CD4-positive, alpha-beta T cell treated with Interleukin-6 for 4 hours (primary cell): ENCODE measurements around the gene MUC2.

Source experiments
- DNase-seq: peaks from one replicate; pipeline ENCODE4 v3.0.0-alpha.2; 2020; ENCODE audit warnings: mixed read lengths

Gene MUC2

DNA sequence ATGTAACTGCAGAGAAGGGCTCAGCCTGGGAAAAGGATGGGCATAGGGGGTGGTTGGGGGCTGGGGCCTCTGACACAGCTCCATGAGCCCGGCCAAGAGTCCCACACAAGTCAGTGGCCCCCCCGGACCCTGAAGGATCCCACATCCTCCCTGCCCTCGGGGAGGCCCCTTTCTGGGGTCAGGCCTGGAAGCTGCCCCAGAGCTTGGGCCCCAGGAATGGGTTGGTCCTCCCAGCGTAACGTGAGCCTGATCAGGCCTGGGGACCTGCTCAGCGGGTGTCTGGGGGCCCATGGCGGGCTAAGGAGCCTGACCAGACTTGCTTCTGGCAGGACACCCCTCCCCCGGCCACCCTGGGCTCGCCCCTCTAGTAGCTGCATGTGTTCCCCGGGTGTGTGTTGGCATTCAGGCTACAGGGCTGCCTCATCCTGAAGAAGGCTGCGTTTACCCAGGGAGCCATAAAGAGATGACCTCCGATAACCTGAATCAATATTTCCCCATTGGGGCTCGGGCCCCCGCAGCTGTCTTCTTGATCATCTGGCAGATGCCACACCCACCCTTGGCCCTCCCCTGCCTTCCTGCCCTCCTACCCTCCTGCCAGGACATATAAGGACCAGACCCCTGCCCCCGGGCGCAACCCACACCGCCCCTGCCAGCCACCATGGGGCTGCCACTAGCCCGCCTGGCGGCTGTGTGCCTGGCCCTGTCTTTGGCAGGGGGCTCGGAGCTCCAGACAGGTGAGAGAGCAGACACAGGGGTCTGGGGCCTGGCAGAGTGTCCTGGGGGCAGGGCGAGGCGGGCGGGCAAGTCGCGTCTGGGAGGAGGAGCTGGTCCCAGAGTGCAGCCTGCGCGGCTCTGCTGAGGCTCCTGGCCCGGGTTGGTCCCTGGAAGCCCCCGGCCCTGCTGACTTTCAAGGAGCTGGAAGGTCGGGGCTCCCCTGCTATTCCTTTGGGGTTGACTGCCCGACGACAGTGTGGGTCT is at the start of gene MUC2:
Gene MUC2, plus strand, starts transcription at position 631 of the 978 bp plus-strand sequence.
- no peak for DNase-seq

DNA sequence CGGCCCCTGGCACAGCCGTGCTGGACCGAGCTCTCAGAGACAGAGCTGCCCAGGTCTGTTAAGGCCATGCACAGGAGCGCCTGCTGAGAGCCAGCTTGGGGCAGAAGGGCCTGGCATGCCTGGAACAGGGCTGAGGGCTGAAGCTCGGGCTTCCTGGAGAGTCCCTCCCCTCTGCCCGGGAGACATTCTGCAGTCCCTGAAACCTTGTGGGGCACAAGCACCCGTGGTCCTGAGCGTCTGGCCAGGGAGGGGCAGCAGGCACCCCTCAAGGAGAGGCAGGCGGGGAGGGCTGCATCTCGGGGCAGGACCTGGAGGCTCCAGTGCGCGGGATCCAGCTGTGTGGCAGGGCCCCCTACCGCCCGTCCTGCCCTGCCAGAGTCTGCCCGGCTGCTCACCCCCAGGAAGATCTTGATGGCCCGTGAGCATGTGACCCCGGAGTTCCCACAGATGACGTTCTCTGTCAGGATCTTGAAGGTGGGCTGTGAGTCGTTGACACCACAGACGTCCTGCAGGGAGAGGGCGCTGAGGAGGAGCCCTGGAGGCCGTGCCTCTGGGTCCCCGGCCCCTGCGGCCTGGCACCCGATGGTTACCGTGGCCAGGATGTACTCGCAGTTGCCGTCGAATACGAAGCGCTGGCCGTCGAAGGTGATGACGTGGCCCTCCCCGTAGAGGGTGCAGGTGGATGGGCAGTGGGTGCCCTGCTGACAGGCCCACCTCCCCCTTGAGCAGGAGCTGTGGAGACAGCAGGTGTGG is 49.1 kb upstream of the MUC2 start:
- DNase-seq, result no peak

DNA sequence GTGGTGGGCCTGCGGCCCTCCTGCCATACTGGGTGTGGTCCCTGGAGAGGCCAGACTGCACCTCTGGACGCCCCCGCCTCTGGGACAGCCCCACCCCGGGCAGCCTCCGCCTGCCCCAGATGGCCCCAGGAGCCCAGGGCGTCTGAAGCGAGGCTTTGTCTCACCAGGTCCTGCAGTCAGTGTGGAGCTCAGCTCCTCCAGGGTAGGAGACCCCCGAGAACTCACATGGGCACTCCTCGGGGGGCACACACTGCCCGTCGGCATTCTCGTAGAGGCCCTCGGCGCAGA is 48.6 kb upstream of the MUC2 start:
- DNase-seq, result no peak

DNA sequence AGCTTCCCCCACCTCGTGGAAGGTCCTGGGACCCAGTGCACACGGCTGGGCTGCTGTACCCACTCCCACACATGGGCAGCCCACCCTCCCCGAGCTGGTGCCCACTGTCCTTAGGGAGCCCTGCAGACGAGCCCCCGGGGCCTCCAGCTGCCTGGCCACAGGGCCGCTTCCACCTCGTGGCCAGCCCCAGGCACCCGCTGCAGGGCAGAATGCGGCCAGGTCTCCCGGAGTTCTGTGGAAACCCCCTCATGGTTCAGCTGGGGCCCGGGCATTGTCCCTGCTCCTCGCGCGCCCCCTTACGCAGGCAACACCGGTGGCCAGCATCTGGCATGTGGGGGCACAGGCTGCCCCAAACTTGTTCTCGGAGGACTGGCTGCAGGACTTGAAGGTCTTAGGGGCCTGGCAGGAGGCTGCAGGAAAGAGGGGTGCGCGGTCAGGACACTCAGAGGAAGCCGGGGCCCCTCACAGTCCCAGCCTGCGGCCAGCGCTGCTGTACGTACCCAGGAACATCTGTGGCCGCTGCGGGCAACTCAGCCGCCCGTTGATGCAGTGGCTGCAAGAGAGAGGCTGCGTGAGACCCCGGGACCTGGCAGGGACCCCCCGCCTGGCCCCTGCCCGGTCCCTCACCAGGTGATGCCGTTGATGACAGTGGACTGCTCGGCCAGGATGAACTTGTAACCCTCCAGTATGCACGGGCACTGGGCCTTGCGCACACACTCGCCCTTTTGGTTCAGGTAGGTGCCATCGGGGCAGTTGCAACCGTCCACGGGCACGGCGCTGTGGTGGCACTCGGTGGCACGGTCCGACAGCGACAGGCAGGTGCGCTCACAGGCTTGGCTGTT is 47.8 kb upstream of the MUC2 start:
- DNase-seq, result no peak

DNA sequence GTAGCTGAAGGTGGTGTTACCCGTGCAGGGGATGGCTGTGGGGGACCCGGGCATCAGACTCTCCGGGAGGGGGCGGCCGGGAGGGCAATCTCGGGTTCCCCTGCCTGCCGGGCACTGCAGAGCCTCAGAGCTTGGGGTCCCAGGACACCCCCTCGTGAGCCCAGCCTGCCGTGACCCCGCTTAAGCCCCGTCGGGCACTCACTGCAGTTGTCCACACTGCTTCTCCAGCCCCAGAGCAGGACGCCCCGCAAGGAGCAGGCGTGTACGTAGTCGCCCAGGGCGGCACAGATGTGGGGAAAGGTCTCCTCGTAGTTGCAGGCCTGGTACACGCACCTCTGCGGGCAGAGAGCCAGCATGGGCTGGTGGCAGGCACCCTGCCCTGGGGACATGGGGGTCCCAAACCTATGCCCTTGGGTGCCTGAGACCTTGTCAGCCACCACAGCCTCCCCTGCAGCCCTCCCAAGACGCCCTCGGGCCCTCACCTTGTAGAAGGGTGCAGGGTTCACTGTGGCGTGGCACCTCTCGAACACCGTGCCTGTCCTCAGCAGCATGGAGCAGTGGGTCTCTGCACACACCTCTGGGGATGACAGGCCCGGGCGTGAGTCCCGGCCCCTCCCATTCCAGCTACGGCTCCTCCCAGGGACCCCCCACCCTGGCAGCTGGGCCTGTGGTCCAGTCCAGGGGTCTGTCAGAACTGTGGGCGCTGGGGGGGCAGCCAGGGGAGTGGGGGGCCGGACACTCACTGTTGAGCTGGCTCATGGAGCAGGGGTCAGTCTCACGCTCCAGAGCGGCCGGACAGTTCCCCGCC is 47.0 kb upstream of the MUC2 start:
- DNase-seq, result no peak

DNA sequence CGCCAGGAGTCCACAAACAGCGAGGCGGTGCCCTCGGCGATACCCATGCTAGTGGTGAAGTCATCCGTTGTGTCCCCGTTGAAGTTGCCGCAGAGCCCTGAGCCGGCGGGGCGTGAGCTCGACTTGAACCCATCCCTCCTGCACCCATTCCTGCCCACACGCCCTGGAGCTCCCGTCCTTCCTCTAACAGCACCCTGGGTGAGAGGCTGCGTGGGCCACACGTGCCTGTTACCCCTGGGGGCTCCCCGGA is 46.5 kb upstream of the MUC2 start:
- DNase-seq, result no peak

DNA sequence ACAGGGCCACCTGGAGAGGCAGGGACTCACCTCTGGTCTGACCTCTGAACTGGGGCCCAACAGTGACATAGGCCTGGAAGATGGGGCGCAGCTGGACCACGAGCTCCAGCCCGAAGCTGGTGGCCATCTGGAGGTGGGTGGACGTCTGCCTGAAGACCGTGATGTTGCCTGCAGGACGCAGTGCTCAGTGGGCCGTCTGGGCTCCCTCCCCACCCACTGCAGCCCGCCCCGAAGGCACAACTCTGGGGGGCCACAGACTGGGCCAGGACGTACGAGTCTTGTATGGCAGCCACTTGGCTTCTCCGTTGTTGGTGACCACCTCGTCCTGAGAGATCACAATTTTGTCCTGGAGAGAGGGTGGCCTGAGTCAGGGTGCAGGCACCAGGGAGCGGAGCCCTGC is 46.1 kb upstream of the MUC2 start:
- DNase-seq, result no peak

DNA sequence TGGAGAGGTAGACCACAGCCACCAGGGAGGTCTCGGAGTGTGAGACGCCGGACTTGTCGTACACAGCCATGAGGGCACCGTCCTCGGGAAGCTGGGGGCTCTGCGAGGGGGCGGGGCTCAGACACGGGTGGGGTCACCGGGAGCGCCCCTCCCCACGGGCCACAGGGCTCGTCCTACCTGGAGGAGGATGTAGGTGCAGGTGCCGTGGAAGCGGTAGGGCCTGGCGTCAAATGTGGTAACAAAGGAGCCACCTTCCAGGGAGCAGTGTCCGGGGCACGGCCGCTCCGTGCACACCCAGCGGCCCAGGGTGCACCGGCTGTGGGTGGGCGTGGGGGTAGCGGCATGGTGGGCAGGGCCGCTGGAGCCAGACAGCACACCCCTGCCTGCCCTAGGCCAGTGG is 45.6 kb upstream of the MUC2 start:
- DNase-seq, result no peak

DNA sequence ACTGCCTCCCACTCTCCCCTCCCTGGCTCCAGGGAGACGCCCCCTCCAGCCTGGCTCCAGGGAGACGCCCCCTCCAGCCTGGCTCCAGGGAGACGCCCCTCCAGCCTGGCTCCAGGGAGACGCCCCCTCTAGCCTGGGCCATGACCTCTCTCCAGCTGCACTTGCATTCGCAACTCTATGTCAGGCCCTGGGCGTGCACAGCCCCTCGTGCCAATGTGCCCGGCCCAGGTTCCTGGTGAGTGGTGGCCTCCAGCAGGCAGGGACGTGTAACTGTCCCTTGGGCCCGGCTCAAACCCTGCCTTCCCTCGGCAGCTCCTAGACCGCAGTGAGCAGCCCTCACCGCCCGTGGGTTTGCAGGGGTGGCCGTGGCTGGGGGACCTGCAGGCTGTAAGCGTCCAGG is 45.0 kb upstream of the MUC2 start:
- DNase-seq, result no peak

DNA sequence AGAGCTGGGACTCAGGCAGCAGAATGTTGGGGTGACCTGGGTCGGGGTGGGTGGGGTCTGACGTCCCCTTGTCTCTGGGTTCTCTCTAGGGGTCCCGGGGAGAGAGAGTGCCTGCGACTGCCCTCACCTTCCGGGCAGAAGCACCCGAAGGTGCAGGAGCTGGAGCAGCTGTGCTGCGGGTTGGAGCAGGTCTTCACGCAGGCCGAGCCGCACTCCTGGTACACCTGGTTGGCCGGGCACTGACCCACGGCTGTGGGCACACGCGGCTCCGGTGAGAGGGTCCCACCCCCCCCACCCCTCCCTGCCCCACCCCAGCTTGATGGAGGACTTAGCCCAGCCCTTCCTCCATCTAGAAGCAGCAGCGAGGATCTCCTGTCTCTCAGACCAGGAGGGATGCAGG is 44.6 kb upstream of the MUC2 start:
- DNase-seq, result no peak

DNA sequence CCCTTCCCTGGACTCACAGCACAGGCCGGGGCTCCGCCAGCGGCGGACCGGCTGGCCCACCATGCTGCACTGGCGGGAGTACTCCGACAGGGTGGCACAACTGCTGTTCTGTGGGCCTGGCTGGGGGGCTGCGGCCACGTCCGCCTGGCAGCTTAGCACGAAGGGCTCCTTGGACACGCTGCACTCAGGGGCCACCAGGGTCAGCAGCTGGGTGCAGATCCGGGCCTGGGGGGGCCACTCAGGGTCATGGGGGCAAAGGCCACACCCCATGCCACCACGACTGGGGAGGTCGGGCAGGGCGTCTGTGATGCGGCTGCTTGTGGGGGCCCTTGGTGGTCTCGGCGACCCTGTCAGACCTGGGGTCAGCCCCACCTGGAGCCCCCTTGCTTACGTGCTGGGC is 44.1 kb upstream of the MUC2 start:
- DNase-seq, result no peak

DNA sequence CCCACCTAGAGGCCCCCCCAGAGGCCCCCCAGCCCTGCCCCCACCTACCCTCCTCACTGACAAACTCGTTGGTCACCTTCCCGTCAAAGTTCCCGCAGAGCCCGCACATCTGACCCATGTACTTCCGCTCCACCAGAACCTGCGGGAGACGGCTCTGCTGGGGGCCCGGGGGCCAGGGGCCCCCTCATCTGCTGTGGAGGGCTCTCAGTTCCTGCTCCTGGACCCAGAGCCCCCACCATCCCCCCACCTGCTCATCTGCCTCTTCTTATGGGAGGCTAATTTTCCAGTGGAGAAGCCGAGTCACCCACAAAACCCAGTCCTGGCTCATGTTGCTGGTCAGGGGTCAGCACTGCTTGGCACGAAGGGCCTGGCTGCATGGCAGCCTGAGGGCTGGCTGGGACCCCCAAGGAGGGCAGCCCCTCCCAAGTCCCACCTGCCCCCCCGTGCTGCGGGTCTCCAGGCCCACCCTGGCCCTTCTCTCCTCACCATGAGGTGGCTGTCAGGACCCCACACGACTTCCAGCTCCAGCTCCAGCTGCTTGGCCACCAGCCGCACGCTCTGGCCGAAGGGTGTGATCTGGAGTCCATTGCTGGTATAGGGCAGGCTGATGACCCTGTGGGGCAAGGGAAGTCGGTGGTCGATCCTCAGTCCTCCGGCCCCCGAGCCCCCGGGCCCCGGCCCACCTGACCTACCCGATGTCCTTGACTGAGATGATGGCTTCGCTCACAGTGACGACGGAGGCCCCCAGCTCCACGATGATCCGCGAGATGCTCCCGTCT is 43.4 kb upstream of the MUC2 start:
- no peak for DNase-seq

DNA sequence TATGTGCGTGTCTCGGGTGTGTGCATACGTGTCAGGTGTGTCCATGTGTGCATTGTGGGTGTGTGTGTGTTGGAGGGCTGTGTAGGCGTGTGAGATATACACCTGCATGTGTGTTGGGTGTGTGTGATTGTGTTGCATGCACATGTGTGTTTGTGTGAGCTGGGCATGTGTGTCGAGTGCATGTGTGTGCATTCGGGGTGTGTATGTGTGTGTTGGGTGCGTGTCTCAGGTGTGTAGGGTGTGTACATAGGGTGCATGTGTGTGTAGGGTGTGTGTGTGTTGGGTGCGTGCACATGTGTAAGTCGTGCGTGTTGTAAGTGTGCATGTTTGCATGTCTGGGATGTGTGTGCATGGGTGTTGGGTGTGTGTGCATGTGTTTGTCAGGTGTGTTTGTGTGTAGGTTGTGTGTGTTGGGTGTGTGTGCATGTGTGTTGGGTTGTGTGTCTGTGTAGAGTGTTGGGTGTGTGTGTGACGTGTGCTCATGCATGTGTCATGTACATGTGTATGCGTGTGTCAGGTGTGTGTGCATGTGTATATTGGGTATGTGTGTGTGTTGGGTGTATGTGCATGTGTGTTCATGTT is 42.3 kb upstream of the MUC2 start:
- DNase-seq, result no peak

DNA sequence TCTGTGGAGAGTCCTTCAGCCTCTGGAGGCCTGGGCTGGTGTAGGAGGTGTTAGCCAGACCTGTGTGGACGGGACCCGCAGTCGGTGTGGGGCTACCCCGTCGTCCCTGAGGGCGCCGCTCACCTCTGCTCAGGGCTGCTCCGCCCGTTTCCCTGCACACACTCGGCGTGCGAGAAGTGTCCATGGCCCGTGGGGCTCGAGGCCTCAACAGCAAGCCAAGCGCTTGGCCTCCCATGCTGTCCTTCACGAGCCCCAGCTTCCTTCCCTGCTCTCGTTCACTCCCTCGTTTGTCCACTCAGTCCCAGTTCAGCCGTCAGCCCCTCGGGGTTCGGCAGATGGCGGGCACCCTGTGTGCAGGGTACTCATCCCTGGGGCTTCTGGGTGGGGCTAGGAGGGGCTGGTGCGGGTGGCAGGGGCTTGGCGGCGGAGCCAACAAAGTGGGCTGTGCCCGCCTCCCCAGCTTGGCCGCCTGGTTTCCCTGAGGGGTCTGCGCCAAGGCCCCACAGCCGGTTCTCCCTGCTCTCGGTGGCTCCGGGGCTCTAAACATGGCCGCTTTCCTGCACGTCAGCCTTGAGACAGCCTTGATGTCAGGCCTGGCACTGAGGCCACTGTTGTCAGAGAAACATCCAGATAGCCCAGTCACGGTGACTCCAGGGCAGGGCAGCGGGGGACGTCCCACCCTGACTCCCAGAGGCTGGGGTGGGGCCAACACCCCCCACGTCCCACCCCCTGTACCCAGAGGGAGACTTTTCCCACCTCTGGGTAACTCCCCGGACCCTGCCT is 41.5 kb upstream of the MUC2 start:
- no peak for DNase-seq

DNA sequence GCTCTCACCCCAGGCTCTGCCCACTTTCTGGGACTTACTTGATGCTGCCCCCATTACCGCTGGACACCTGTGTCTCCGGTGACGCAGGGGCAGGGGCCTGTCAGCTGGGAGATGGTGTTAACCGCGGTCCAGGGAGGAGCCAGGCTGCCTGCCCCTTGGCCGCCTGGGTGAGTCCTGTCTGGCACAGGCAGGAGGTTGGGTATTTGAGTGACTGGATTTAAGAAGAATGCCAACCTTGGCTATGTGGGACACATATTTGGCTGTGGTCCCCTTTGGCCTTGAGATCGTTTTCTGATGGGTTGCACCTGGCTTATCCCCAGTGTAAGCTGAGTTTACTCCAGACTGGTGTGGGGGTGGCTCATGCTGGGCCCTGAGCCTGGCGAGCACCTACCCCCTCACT is 40.7 kb upstream of the MUC2 start:
- no peak for DNase-seq

DNA sequence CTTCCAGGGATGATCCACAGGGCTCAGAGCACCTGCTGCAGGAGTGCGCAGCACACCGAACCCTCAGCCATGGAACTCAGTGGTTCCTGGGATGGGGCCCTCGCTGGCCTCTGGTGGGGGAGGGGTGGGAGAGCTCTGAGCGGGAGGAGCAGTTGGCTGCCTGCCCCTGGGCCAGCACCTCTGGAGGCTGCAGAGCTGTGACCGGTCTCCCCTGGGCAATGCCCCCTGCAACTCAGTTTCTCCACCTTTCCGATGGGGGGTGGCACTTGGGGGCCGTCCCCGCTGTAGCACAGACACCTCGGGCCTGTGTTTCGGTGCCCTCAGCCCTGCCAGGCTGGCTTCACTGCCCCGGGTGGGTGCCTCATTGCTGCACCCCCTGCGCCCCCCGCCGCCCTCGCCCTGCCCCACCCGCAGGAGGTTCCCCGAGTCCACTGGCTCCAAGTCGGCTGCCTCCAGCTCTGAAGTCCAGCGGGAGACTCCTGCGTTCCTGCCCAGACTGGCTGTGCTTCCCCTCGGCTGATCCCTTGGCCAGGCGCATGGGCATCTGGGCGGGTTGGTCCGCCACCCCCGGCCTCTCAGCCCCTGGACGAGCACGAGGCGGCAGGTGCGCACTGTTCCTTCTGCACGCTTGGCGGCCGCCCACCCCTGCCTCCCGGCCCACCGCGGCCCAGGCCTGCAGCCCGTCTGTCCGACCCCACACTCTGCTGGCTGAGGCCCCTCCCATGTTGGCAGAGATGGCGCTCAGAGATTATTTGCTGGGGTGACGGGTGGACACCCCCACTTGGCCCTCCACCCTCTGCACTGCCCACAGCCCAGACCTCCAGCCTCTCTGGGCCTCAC is 40.0 kb upstream of the MUC2 start:
- no peak for DNase-seq

DNA sequence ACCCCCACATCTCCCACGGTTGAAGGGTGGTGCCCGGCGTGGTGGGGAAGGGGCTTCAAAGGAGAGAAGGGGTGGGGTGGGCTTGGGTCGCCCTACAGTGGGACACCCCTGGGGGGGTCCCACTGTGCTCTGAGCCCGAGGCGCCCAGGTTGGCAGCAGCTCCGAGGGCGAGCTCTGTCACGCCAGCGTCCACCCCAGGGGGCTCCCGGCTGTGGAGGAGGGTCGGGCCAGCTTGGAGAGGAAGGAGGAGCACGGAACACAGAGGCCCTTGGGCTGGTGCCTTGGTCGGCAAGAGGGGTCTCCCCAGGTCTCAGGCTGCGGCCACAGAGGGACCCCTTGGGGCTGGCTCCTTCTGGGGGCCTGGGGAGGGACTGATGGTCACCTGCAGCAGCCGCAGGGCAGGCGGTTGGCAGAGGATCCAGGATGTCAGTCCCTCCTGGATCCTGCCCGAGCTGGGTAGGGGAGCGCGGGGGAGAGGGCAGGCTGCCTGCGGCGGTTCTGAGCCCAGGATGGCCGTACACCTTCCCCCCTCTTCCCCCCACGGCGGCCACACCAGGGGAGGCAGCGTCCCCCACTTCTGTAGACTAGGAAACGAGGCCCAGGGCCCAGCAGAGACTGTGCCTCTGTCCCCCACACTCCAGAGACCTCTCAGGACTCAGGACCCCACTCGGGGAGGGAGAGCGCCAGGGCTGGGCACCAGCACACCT is 38.9 kb upstream of the MUC2 start:
- no peak for DNase-seq

DNA sequence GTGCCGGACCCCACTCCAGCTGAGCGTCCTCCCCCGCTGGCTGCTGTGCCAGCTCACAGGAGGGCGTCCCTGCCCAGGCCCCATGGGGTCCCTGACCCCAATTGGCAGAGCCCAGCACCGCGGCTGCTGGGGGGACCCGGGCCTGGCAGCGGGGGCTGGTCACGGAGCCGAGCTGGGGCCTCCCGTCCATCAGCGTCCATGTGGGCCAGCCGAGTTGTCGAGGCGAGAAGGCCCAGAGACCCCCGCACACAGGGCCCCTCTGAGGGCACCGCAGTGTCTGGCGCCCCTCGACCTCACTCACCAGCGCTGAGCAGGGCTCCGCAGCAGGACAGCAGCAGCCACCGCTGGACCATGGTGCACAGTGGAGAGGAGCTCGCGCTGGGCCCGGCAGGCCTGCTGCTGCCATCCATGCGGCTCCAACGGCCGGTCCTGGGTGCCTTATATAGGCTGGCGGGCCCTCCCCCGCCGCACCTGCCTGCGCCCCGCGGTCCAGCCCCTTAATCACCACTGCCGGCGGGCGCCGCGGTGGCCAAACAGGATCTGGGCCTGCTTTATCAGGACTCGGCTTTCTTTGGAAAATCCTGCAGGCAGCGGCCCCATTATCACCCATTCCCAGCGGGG is 38.3 kb upstream of the MUC2 start, which contains the start of gene MUC6:
Gene MUC6, minus strand, starts transcription at position 416 of the 621 bp plus-strand sequence. Its CDS starts 63 bp downstream, at position 353.
- DNase-seq, result no peak

DNA sequence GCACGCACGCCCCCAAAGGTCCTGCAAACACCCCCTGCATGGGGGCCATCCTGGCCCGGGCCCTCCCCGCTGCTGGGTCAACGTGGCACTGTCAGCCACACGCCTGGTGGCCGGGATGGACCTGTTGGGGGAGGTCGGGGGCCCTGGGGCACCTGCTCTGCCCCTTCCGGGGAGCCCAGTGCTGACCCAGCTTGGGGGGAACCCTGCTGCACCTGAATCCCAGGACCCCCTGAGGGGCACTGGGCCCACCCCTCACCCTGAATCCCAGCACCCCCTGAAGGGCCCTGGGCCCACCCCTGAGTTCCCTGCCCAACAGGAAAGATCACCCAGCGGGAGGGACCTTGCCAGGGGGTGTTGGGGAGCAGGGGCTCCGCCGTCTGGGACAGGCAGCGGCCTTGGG is 37.7 kb upstream of the MUC2 start:
- DNase-seq, result no peak
